Thoracic aorta (tissue), 2 donors: Measurements from ENCODE around the gene NFIX. TPM values are rescaled to one million over a fixed set of nuclear protein-coding genes. Genes with fewer than 3 reads are reported as not detected.
A peak's percentile ranks its signal among the peaks of the same experiment; 100 is the strongest.

Experiments used
- ATAC-seq: fragments of 150-250 bp; one replicate; pipeline ENCODE4 v1.8.0; 2017; ENCODE audit warnings: low read depth; ENCODE audit not compliant: insufficient number of reproducible peaks, low FRiP score
- DNase-seq: peaks from one replicate; pipeline ENCODE4 v3.0.0-alpha.2; 2020; ENCODE audit warnings: low spot score
- H3K27ac ChIP-seq, 2 donors: fragments of 200-600 bp; sonication (generic); 1 replicate in 1 of 2; 2 replicates in 1 of 2; pipeline ENCODE4 v1.5.1; 2016; ENCODE audit warnings: mild to moderate bottlenecking in 2 of 2, moderate library complexity in 2 of 2
- H3K27me3 ChIP-seq: fragments of 200-600 bp; sonication (generic); replicated peaks from 2 replicates; pipeline ENCODE4 v1.6.0; 2016; ENCODE audit warnings: mild to moderate bottlenecking; ENCODE audit not compliant: insufficient read depth
- H3K36me3 ChIP-seq: fragments of 200-600 bp; sonication (generic); one replicate; pipeline ENCODE4 v1.5.1; 2016
- H3K4me1 ChIP-seq, 2 donors: fragments of 200-600 bp; sonication (generic); 1 replicate in 1 of 2; 2 replicates in 1 of 2; pipeline versions ENCODE4 v1.5.1 to v1.6.0; 2016; ENCODE audit warnings: low read depth in 2 of 2, mild to moderate bottlenecking in 1 of 2; ENCODE audit not compliant: control insufficient read depth in 1 of 2
- H3K4me3 ChIP-seq: fragments of 200-600 bp; sonication (generic); 2 replicates; pipeline ENCODE4 v1.5.1; 2016; ENCODE audit warnings: mild to moderate bottlenecking
- H3K9me3 ChIP-seq: fragments of 200-600 bp; sonication (generic); 2 replicates; pipeline ENCODE4 v1.5.1; 2016
- CTCF ChIP-seq: fragments of 200-600 bp; sonication (generic); IDR thresholded peaks from one replicate; pipeline ENCODE4 v1.5.1; 2019; ENCODE audit warnings: antibody characterized with exemption
- total RNA-seq, 2 donors: library from RNA; depleted of rRNA; stranded (reverse); fragments of >200 nt; gene quantifications; one replicate each; pipeline versions ENCODE4 v1.1.0 to v1.2.3, GENCODE V29; 2016

Gene NFIX
- total RNA-seq, 2 donors from 2014 or later: 126 to 145 TPM

DNA sequence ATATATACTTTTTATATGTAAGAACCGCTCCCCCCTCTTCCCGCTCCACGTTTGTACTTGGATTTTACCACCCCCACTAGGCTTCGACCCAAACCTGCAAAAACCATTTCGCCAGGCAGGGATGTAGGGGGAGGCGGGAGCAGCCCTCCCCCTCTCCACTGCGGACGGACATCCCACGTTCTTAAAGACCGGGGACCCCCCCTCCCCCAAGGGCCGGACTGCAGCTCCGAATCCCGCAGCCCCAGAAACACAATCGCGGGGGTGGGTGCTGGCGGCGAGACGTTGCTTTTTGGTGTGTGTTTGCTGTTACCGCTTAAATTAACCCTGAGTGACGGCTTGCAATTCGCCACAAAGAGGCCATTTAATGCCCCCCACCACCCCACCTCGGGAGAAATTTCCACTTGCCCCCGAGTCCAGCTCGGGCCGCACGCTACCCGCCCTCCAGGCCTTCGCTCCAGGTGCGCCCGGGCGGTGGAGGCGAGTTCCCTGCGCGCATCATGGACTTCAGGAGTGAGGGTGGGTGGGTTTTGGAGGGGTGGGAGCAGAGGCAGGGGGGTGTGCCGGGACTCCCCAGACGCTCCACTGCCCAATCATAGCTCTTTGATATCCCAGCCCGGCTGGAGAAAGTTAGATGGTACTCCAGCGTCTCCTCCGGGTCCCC lies 15.8 kb downstream of the NFIX start:
- ATAC-seq (no peak), DNase-seq (no peak)
- no peak for TF ChIP-seq CTCF
- Histone ChIP-seq H3K36me3 (peaks cover 4% of the 10 kb centered on the region), H3K4me3 (no peak overlapping the region), H3K4me1 (peaks cover 74 to 96% of the 10 kb centered on the region in 2 donors), H3K9me3 (no peaks in the 10 kb centered on the region), H3K27ac (peak overlapping the region; percentile 98 to 99), H3K27me3 (no peaks in the 10 kb centered on the region)

DNA sequence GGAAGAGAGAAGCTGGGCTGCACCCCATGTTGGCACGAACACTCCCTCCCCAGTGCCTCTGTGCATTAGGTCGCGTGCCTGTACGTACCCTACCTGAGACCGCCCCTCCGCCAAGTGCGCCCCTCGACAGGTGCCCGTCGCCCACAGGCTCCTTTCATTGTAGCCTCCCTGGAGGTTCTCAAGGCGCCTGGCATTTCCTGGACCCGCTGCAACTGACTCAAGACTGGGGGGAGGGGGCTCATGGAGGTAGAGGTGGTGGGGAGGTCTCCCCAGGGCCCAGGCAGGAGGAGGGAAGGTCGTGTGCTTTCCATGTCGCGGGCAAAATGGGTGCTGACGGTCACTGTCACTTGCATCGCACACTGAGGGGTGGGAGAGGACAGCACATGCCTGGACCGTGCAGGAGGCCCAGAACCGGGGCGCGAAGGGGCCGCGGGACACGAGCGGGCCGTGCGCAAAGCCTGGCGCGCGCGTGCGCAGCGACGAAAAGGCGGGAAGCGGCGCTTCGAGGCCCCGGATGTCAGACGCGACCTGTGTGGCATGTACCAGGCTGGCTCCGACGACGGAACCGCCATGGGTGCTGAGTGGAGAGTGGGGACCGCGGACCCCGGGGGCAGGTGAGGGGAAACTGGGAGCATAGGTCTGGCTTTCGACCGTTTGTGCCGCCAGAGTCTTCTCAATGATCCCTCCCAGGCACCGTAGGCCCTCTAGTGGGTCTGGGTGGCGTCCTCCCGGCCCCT lies 16.5 kb downstream of the NFIX start:
- H3K27me3 ChIP-seq: no peaks in the 10 kb centered on the region
- TF ChIP-seq CTCF: no peak
- H3K9me3 ChIP-seq: no peaks in the 10 kb centered on the region
- DNase-seq (no peak), ATAC-seq (no peak)
- peak overlapping the region; percentile 81 for H3K4me3 ChIP-seq
- peak overlapping the region; percentile 98 to 99 for H3K27ac ChIP-seq
- peaks cover 4% of the 10 kb centered on the region for H3K36me3 ChIP-seq
- H3K4me1 ChIP-seq: peaks cover 69 to 96% of the 10 kb centered on the region in 2 donors

DNA sequence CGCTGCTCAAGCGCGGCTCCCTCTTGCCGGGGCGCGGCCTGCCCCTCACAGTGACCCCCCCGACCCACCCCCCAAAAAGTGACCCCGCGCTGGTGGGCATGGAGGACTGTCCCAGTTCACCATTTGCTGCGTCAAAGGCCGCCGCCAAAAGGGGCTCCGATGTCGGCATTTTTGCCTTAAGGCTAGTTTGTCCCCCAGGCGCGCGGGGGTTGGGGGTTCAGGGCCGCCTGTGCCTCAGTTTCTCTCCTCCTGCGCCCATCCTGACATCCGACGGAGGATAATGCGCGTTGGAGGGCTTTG lies 17.1 kb downstream of the NFIX start:
- Histone ChIP-seq H3K9me3 (no peaks in the 10 kb centered on the region), H3K4me3 (peak overlapping the region; percentile 81), H3K27ac (peak overlapping the region; percentile 98 to 99), H3K27me3 (no peaks in the 10 kb centered on the region), H3K36me3 (peaks cover 4% of the 10 kb centered on the region), H3K4me1 (peaks cover 65 to 96% of the 10 kb centered on the region in 2 donors)
- no peak for ATAC-seq
- no peak for DNase-seq
- TF ChIP-seq CTCF: no peak

DNA sequence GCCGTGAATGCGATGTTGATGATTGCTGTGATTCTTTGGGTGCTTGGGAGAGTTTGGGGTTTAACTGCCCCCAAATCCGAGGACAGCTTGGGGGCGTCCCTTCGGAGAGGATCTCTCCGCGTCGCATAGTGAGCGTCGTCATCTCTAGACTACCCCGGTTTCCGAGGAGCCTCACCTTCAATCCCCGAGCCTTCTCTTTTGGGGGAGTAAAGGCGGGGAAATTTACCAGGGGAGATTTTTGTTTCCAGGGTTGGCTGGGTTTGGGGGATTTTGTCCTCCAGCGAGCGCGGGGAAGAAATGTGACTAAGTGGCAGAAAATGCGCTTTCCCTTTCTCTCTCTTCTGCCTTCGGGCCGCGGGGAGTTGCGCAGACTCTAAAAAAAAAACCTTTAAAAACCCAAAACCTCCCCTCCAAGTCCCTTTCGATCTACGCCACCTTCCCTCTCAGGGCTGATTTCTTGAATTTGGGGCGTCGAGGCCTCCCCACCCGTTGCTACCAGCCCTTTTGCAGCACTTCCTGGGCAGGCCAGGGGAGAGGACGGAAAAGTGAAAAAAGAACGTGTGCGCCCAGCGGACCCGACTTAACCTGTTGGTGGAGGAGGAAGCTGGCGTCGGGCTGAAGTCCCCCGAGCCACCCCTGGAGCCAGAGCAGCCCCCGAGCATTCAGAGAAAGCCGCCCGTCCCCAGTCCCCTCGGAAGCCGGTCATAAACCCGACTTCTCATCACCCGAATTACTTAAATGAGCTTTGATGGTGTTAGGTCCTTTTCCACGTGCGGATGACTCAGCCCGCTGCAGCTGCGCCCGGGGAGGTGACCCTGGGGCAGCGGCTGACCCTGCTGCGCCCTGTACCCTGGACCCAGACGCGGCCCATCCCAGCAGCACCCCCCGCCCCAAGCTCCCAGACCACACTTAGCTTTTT lies 17.7 kb downstream of the NFIX start:
- TF ChIP-seq CTCF: no peak
- Histone ChIP-seq H3K27ac (peak overlapping the region; percentile 98 to 99), H3K27me3 (no peaks in the 10 kb centered on the region), H3K4me3 (peak overlapping the region; percentile 81), H3K4me1 (peaks cover 65 to 96% of the 10 kb centered on the region in 2 donors), H3K9me3 (no peaks in the 10 kb centered on the region), H3K36me3 (peaks cover 4% of the 10 kb centered on the region)
- DNase-seq (no peak), ATAC-seq (peak; percentile 30)

DNA sequence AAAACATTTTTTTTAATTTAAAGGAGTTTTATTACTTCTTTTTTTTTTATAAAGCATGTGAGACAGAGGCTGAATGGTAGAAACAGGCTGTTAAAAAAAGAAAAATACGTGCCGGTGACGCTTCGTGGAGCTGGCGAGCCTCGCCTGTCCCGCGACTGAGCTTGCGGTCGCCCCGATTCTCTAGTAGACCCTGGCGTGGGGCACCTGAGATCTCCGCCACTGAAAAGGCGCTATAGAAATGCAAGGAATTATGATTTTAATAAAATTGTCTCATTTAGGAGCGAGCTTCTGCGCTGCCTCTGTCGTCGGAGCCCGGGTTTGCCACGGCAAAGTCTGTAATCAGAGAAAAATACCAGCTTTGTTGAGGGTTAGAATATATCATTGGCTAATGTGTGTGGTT lies 18.4 kb downstream of the NFIX start:
- Histone ChIP-seq H3K9me3 (no peaks in the 10 kb centered on the region), H3K36me3 (peaks cover under 1% of the 10 kb centered on the region), H3K4me1 (peaks cover 63 to 95% of the 10 kb centered on the region in 2 donors), H3K27me3 (no peaks in the 10 kb centered on the region), H3K4me3 (peak overlapping the region; percentile 81), H3K27ac (peak overlapping the region; percentile 98 to 99)
- no peak for DNase-seq
- no peak for TF ChIP-seq CTCF
- no peak for ATAC-seq
